ENCODE measurements around the gene AMOTL1.

- TF ChIP-seq CTCF (conservative IDR thresholded peaks at IDR 0.05) = peak; percentile 10
- TF ChIP-seq ZFX (IDR thresholded peaks at IDR 0.05) = no peak
Observed at GRCh38 chr11:94746721-94747120, 21.4 kb upstream of the AMOTL1 start.
